Spleen (tissue), 7 donors: Measurements from ENCODE around the gene ARHGAP22.

ENCODE experiments used
- CTCF ChIP-seq, 11 experiments: fragments of 200-600 bp in 7 of 11; fragments of 450-650 bp in 4 of 11; sonication (generic) in 4 of 11; IDR thresholded peaks in 8 of 11; conservative IDR thresholded peaks in 3 of 11; 1 replicate in 7 of 11; 2 replicates in 4 of 11; pipeline versions ENCODE4 v1.4.0 to v1.8.0; 2016 to 2021; ENCODE audit warnings: antibody characterized with exemption in 11 of 11, inconsistent platforms in 4 of 11, mild to moderate bottlenecking in 1 of 11
- POLR2A ChIP-seq, 3 donors: fragments of 450-650 bp; IDR thresholded peaks; one replicate each; pipeline ENCODE4 v1.5.1; 2017; ENCODE audit warnings: antibody characterized with exemption in 3 of 3, mild to moderate bottlenecking in 1 of 3
- donor health status: DM: no; HTN: no; CAD: no; lungs with moderate emphysema.
- donor health status: DM: no; HTN: no; CAD: no.
- donor health status: DM: no; HTN: no; CAD: no.

GRCh38 chr10:48603421-48604038, 1.3 kb downstream of the ARHGAP22 start:
- TF ChIP-seq POLR2A (IDR thresholded peaks at IDR 0.05), result no peak
- no peak for TF ChIP-seq CTCF (IDR thresholded peaks at IDR 0.05 in 8 of 11, conservative IDR thresholded peaks at IDR 0.05 in 3 of 11)
